ENCODE data around the gene DLK1.

- TF ChIP-seq CTCF (conservative IDR thresholded peaks at IDR 0.05 in 1 of 2, IDR thresholded peaks at IDR 0.05 in 1 of 2; ENCODE audit: extremely low read depth in 1 of 2, insufficient read depth in 1 of 2, low read depth in 1 of 2, low read length in 2 of 2): no peak
- no peak for TF ChIP-seq EZH2 (IDR thresholded peaks at IDR 0.05; ENCODE audit: borderline replicate concordance, low read length)
Observed at GRCh38 chr14:100773331-100774163, 46.9 kb downstream of the DLK1 start.
